ENCODE measurements around the gene PDAP1. TPM values are rescaled to one million over a fixed set of nuclear protein-coding genes. Genes with fewer than 3 reads are reported as not detected.

PDAP1 gene, protein sequence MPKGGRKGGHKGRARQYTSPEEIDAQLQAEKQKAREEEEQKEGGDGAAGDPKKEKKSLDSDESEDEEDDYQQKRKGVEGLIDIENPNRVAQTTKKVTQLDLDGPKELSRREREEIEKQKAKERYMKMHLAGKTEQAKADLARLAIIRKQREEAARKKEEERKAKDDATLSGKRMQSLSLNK
- total RNA-seq (2022; extraction: Qiagen RNA extraction; ENCODE audit: low read depth) = 169 to 200 TPM (median 181 TPM) in 5 replicates

DNA sequence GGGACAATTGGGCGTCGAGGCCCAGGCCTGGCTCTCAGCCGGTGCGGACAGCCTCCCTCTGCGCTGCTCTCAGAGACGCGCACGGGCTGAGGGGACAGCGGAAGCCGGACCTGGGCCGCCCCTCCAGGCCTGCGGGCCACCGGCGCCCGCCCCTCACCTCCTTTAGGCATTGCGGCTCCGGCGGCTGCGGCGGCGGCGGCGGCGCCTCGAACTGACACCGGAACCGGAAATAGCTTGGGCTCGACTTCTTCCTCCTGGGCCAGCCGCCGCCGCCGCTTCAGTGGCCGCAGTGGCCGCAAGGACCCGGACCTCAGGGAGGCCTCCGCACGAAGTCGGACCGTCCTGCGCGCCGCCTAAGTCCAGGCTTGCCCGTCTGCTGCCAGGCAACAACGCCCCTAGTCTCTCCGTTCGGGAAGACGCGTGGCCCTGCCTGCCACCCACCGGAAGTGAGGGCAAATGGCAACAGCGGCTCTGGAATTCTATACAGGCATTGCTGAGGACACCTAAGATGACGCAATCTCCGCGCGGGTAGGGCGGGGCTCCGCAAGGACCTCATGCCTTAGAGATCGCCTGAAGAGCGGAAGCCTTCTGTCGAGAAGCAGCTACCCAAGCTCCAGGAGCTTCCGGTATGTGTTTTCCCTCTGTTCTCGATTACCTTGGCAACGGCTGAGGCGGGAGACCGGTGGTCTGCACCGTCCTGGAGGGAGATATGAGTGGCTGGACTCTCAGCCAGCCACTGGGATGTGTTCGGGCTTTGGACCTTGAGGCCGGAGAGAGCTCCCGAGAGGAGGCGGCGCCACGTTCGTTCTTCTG lies at the start of gene PDAP1, which contains the start of gene BUD31:
PDAP1 (minus strand) TSS at position 219 of the 813 bp plus-strand sequence; CDS start at position 170, 49 bp downstream.
BUD31 (plus strand) TSS at position 591 of the 813 bp plus-strand sequence. CDS start 2,124 bp downstream, outside the sequence.

DNA sequence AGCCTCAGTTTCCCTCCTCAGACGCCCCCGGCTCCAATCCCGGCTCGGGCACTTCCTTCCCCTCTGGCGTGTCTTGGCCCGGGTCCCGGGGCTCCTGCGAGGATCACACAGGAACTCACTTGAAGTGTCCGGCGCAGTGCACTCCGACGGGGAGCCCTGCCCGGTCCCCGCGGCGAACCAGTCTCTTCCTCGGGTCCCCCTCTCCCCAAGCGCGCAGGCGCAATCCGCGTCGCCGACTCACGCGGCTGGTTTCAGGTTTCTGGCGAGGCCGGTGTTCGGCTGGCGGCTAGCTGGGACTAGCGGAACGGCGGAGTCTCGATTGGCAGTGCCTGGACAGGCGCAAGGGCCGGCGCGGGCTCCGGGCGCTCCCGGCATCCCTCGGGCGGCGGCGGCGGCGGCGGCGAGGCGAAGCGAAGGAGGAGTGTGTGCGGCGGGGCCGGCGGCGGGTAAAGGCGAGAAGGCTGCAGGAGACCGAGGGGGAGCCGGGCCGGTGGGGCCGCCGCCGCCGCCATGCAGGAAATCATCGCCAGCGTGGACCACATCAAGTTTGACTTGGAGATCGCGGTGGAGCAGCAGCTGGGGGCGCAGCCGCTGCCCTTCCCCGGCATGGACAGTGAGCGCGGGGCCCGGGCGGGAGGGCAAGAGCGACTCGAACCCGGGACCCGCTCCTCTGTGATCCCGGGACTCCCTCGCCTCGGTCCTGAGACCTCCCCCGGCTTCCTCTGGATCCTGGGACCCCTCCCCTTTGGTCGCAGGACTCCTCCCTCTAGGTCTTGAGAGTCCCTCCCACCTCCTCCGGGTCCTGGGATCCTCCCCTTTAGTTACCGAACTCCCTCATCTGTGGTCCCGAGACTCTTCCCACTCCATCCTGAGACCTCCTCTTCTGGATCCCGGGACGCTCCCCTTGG lies 30.4 kb upstream of the PDAP1 start, which contains the start of the genes CPSF4 and PTCD1:
CPSF4 (plus strand) TSS at position 371 of the 908 bp plus-strand sequence; CDS start at position 511, 140 bp downstream.
PTCD1 (minus strand) TSS at position 226 of the 908 bp plus-strand sequence. CDS start 3,556 bp downstream, outside the sequence.

DNA sequence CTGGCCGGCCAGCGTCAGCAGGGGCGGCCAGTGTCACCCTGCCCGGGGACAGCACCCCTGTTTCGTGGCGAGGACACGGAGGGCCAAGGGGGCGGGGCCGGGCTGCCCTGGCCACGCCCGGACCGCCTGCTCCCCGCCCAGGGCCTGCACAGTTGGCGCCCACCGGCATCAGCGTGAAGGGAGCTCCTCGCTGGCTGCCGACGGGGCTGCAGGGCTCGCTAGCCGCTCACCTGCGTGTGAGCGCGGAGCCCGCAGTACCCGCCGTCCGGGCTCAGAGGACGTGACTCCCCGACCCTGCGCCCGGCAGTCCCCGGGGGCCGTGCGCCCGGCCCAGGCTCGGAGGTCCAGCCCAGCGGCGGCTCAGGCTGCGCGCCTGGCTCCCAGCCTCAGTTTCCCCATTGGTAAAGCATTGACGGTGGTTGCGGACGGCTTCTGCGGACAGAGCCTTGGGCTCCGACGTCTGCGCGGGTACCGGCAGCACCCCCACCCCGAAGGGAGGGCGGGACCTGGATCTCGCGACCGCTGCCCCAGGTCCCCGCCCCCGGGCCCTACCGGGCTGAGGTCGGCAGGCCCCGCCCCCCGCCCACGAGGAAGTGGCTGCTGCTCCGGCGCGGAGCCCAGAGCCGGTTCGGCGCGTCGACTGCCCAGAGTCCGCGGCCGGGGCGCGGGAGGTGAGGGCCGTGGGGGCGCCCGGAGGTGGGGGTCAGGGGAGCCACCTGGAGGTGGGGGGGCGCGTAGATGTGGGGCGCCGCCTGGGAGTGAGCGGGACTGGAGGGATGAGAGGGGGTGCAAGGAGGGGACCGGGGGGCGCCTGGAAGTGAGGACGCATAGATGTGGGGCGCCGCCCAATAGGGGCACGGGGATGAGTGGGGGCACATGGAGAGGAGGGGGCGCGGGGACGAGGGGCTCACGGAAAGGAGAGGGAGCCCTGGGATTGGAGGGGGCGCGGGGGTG lies 34.0 kb downstream of the PDAP1 start, which contains the start of gene ARPC1B:
ARPC1B (plus strand) TSS at position 620 of the 954 bp plus-strand sequence. CDS start 10,985 bp downstream, outside the sequence.

Other genes starting within 250 kb of the PDAP1 start
- 0.97 to 1.7 TPM (median 1.2 TPM) in 5 replicates for gene KPNA7, start 200.5 kb downstream of the PDAP1 start, total RNA-seq (2022; extraction: Qiagen RNA extraction; ENCODE audit: low read depth)
- 0.64 to 1.0 TPM (median 0.84 TPM) in 5 replicates for gene MYH16, start 135.8 kb downstream of the PDAP1 start, total RNA-seq (2022; extraction: Qiagen RNA extraction; ENCODE audit: low read depth)
- 133 to 146 TPM (median 136 TPM) in 5 replicates for gene ARPC1A, start 82.7 kb downstream of the PDAP1 start, total RNA-seq (2022; extraction: Qiagen RNA extraction; ENCODE audit: low read depth)
- gene ARPC1B, start 33.9 kb downstream of the PDAP1 start, total RNA-seq (2022; extraction: Qiagen RNA extraction; ENCODE audit: low read depth) = 267 to 303 TPM (median 287 TPM) in 5 replicates
- 134 to 165 TPM (median 150 TPM) in 5 replicates for gene BUD31, start 372 bp upstream of the PDAP1 start, total RNA-seq (2022; extraction: Qiagen RNA extraction; ENCODE audit: low read depth)
- gene PTCD1, start 30.2 kb upstream of the PDAP1 start, total RNA-seq (2022; extraction: Qiagen RNA extraction; ENCODE audit: low read depth) = 6.7 to 7.3 TPM (median 6.8 TPM) in 5 replicates
- 35.0 to 45.7 TPM (median 42.4 TPM) in 5 replicates for gene CPSF4, start 30.3 kb upstream of the PDAP1 start, total RNA-seq (2022; extraction: Qiagen RNA extraction; ENCODE audit: low read depth)
- gene ATP5MF, start 57.6 kb upstream of the PDAP1 start, total RNA-seq (2022; extraction: Qiagen RNA extraction; ENCODE audit: low read depth) = 885 to 1,454 TPM (median 964 TPM) in 5 replicates
- 7.9 to 9.9 TPM (median 8.7 TPM) in 5 replicates for gene ZNF789, start 64.3 kb upstream of the PDAP1 start, total RNA-seq (2022; extraction: Qiagen RNA extraction; ENCODE audit: low read depth)
- 15.1 to 19.6 TPM (median 18.5 TPM) in 5 replicates for gene ZNF394, start 91.7 kb upstream of the PDAP1 start, total RNA-seq (2022; extraction: Qiagen RNA extraction; ENCODE audit: low read depth)
- gene ZKSCAN5, start 96.1 kb upstream of the PDAP1 start, total RNA-seq (2022; extraction: Qiagen RNA extraction; ENCODE audit: low read depth) = 9.0 to 10.3 TPM (median 9.5 TPM) in 5 replicates
- 5.7 to 6.8 TPM (median 6.0 TPM) in 5 replicates for gene FAM200A, start 143.5 kb upstream of the PDAP1 start, total RNA-seq (2022; extraction: Qiagen RNA extraction; ENCODE audit: low read depth)
- gene ZNF655, start 150.0 kb upstream of the PDAP1 start, total RNA-seq (2022; extraction: Qiagen RNA extraction; ENCODE audit: low read depth) = 54.1 to 63.6 TPM (median 57.3 TPM) in 5 replicates
- gene TMEM225B, start 189.7 kb upstream of the PDAP1 start, total RNA-seq (2022; extraction: Qiagen RNA extraction; ENCODE audit: low read depth) = 0.75 to 1.4 TPM (median 1.1 TPM) in 5 replicates
- gene ZSCAN25, start 208.3 kb upstream of the PDAP1 start, total RNA-seq (2022; extraction: Qiagen RNA extraction; ENCODE audit: low read depth) = 8.1 to 10.8 TPM (median 9.7 TPM) in 5 replicates